Measurements from ENCODE around the gene GCH1.

The GCH1 gene

DNA sequence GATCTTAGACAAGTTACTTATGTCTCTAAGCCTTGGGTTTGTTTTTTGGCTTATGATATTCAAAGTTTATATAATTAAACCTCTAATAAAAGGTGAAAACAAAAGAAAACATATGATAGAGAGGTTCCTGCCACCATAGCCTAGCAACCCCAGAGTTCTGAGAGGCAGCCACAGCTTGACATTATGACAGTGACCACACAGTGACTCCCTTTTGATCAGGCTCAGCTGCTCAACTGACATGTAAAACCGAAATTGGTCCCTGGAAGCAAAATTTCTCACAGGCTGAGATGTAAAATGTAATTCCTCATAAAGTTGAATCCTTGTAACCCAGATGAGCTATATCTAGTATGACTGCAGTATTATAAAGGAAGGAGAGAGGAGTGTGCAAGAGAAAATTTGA is 108.5 kb downstream of the GCH1 start:
- DNase-seq = no peak

GRCh38 chr14:54792288-54792687 is 110.3 kb downstream of the GCH1 start:
- DNase-seq = no peak
